ENCODE results near the gene NUTF2. TPM values are rescaled to one million over a fixed set of nuclear protein-coding genes. Genes with fewer than 3 reads are reported as not detected.

NUTF2 gene
- polyA plus RNA-seq, 3 donors, result 64.2 to 104 (median 90.3) TPM

DNA sequence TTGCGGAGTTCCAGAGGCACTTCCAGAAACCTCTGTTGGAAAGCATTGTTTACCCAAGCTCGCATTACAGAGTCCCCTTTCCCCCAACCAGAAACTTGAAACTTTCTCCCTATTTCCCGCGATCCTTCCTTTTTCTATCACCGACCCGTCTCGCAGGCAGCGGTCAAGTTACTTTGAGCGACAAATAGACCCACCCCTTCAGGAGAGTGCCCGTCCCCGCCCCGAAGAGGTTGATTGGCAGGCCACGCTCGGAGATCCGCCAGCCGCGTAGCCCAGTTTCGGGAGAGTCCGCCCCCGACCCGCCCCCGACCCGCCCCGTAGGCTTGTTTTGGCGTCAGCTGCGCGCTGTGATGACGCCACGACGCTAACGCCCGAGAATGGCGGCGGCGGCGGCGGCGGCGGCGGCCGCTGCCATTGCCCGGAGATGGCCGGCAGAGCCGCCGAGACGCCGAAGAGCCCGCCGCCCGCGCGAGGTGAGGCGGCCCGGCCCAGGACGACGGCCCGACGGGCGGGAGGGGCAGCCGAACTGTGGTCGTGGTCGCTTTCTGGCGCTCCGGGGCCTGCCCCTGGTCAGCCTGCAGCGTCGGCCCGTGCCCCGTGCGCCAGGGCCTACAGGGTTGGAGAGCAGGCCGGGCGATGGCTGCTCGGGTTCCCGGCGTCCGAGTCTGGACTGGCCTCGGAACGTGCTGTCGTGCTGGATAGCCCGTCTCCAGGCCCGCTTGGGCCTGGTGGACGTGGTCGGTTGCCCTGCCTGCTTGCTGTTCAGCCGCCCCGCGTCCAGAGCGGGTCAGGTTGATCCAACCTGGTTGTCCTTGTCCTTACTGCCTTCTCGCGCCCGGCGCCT lies 46.4 kb downstream of the NUTF2 start, which contains the start of gene PSKH1:
Gene PSKH1 (plus strand): TSS at position 356 of the 844 bp plus-strand sequence. CDS start 15,496 bp downstream, outside the sequence.
- peaks cover 24% of the 10 kb centered on the region for H3K4me1 Mint-ChIP-seq

More for the DNA sequence above, 46.4 kb downstream of the NUTF2 start, which contains the start of gene PSKH1:
- H3K36me3 ChIP-seq (replicated peaks in 1 of 2; ENCODE audit: control insufficient read depth in 1 of 2, insufficient read depth in 2 of 2, low read length in 2 of 2), result no peaks in the 10 kb centered on the region
- peak; percentile 92 to 94 (median 93) for DNase-seq
- H3K9me3 ChIP-seq (replicated peaks in 1 of 2; ENCODE audit: control insufficient read depth in 1 of 2, insufficient read depth in 1 of 2, low read length in 2 of 2), result no peaks in the 10 kb centered on the region
- H2AFZ ChIP-seq (ENCODE audit: insufficient read depth, low read depth, low read length, poor library complexity, severe bottlenecking), result peak within 1 kb of the TSS; percentile 91
- intact Hi-C loops (cut with micrococcal nuclease), result loop anchor here in 1 of 2 donors (5.0 kb wide), 3 partner anchors 44 to 331 kb away; partner anchors contain the start of genes CTCF, PSMB10, RANBP10 and TSNAXIP1
- H3K27ac ChIP-seq (ENCODE audit: low read depth in 1 of 2, low read length in 2 of 2), result peak within 1 kb of the TSS; percentile 89 to 97
- peak within 1 kb of the TSS; percentile 91 for H3K4me2 ChIP-seq (replicated peaks; ENCODE audit: extremely low read depth, low read length, poor library complexity, severe bottlenecking)
- peaks cover 5 to 15% of the 10 kb centered on the region in 2 donors for H3K36me3 Mint-ChIP-seq
- peak within 1 kb of the TSS; percentile 58 to 91 (median 90) for H3K4me3 ChIP-seq (replicated peaks in 1 of 3; ENCODE audit: low read depth in 2 of 3, low read length in 3 of 3)
- under 1% methylated on average over 88 of the region's 90 CpGs for WGBS (ENCODE audit: insufficient coverage)
- peak within 1 kb of the TSS; percentile 99 for H3K9ac ChIP-seq (ENCODE audit: insufficient read depth, low read length, poor library complexity, severe bottlenecking)
- peaks cover 18 to 21% of the 10 kb centered on the region in 2 donors for H3K4me1 ChIP-seq (ENCODE audit: control insufficient read depth in 1 of 2, insufficient read depth in 2 of 2, low read length in 2 of 2)
- H3K27me3 ChIP-seq (ENCODE audit: control insufficient read depth in 2 of 2, insufficient read depth in 2 of 2, low read length in 2 of 2), result no peaks in the 10 kb centered on the region
- peak within 1 kb of the TSS; percentile 93 to 98 (median 95) for H3K27ac Mint-ChIP-seq
- no peak for TF ChIP-seq CTCF (IDR thresholded peaks at IDR 0.05)
- peaks cover 21% of the 10 kb centered on the region for H4K20me1 ChIP-seq (ENCODE audit: insufficient read depth, low read length)
- H3K9me3 Mint-ChIP-seq, result no peaks in the 10 kb centered on the region
- H3K27me3 Mint-ChIP-seq (ENCODE audit: low read depth in 3 of 3), result no peaks in the 10 kb centered on the region
- peaks cover 50% of the 10 kb centered on the region for H3K79me2 ChIP-seq (ENCODE audit: insufficient read depth, low read length)
- peak within 1 kb of the TSS; percentile 89 to 95 for H3K4me3 Mint-ChIP-seq
